Measurements from ENCODE around the gene SPOUT1.

Gene SPOUT1

DNA sequence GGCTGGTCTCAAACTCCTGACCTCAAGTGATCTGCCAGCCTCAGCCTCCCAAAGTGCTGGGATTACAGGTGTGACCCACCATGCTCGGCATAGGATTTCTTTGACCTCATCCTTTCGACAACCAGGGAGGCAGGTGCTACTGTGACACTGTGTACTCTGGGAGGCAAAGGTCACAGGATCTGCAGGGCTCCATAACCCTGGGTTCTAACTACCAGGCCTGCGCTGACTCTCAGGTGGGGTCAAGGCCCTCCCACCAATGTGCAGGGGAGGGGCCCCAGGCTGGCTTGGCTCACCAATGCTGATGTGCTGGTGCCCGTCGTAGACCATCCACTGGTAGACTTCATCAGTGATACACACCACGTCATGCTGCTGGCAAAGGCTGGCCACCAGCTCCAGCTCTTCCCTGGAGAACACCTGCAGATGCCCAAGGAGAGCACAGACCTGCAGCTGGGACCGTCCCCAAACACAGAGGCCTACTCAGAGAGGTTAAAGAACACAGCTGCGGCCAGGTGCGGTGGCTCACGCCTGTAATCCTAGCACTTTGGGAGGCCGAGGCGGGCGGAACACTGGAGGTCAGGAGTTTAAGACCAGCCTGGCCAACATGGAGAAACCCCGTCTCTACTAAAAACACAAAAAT is 7.0 kb upstream of the SPOUT1 start:
- no peak for DNase-seq (ENCODE audit: low read depth in 2 of 2)

DNA sequence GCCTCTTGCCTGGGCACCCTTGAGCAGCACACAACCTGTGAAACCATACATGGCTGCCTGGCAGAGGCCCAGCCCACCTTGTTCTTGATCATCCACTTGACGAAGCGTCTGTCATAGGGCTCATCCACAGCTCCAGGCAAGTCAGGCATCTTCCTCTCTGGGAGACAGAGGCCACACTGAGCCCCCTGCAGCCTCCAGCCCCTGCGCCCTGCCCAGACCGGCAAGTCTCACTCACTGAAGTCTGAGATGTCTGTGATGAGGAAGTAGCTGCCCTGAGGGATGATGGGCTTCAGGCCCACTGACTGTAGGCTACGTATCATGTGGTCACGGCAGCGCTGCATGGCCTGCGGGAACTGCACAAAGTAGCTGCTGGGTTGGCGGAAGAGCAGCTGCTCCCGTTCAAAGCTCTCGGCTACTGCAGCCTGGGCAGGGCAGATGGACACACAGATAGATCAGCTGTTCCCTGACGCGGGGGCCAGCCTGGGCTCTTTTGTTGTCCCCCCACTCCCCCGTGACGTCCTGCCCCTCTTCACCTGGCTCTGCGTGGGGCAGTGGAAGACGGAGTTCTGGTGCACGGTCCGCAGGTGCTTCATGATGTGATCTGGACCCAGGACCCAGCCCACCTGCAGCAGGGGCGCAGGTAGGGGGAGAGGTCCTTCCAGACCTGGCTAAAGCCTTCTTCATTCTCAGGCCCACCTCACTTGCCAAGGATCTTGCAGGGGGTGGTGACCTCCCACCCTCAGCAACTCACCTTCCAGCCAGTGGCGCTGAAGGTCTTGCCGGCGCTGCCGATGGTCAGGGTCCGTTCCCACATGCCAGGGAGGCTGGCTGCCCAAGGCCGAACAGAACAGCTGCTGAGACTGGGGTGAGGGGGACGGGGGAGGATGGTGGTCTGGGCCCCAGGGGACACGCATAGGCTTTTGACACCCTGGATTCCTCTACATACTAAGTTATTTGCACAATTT is 5.9 kb upstream of the SPOUT1 start:
- no peak for DNase-seq (ENCODE audit: low read depth in 2 of 2)

DNA sequence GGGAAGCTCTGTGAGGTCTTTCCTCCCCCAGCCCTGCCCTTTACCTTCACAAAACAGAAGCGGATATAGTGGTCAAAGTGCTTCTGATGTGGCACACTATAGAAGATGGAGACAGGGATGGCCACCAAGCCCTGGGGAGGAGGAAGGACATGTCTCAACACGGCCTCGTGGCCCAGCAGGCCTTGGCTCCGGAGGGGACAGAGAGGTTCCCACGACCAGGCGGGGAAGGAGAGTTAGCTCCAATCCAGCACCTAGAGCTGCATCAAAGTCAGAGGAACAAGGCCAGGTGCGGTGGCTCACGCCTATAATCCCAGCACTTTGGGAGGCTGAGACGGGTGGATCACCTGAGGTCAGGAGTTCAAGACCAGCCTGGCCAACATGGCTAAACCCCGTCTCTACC is 4.1 kb upstream of the SPOUT1 start:
- DNase-seq (ENCODE audit: low read depth in 2 of 2), result no peak

DNA sequence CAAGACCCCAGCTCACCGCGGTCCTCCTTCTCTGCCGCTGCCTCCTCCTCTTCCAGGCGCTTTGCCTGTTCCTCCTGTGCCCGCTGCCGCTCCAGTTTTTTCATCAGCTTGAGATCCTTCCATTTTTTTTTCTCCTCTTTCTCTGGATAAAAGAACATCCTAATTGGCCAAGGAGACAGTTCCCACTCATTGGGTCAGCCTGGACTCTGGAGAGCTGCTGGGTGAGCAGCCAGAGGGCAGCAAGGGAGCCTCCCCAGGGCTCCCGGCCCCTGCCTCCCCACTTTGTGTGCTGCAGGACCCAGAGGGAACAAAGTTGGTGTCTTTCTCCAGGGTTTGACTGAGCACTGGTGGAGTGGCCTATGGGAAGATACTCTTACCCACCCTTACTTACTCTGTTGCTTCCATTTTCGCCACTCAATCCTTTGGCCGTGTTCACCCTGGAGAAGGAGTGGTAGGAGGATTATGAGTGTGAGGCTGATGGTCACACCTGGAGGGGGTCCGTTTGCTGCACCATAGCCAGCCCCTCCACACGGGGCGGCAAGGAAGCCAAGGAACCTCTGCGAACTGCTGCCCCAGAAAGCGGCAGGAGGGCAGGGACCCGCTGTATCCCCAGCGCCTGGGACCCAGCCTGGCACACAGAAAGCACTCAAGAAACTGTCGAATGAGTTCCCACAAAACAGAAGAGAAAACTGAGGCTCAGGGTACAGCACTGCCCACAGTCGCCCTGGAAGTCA is 708 bp downstream of the SPOUT1 start:
- DNase-seq (ENCODE audit: low read depth in 2 of 2), result no peak

DNA sequence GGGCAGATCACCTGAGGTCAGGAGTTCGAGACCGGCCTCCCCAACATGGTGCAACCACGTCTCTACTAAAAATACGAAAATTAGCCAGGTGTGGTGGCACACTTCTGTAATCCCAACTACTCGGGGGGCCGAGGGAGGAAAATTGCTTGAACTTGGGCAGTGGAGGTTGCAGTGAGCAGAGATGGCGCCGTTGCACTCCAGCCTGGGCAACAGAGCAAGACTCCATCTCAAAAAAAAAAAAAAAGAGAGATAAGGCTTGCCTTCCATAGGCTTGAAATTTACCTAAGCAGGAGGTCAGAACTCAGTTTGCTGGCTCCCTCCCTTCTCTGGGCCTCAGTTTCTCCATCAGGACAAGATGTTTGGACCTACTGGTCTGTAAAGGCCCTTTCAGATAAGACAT is 1.3 kb downstream of the SPOUT1 start:
- no peak for DNase-seq (ENCODE audit: low read depth in 2 of 2)

DNA sequence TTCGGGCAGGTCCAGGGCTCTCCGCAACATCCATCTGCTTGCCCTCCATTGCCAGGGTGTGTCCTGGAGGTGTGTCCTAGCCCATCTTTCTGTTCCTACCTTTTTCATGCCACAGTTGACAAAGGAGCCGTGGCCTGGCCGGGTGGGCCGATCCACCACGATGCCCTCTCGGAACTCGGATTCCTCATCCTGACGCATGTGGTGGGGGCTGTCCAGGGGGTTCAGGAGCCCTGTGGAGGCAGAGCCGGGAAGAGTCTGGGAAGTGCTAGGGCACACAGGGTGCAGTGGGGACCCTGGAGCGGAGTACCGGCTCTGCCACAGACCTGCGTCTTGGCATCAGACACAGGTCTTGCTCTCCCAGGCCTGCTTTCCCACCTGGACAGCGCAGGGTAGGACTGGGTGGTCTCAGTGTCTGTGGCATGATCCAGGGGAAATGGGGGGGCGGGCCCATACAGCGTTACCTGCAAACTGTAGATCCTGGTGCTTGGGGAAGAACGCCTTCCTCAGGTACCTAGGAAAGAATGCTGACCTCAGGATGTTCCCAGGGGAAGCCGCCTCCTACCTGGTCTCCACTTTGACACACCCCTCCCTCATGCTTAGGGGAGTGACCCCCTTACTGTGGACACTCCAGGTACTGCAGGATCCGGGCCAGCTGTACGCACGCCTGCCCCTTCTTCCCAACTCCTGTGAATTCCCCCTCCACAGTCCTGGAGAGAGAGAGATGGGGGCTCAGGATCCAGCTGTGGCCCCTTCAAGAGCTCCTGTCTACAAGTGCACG is 3.5 kb downstream of the SPOUT1 start:
- no peak for DNase-seq (ENCODE audit: low read depth in 2 of 2)

DNA sequence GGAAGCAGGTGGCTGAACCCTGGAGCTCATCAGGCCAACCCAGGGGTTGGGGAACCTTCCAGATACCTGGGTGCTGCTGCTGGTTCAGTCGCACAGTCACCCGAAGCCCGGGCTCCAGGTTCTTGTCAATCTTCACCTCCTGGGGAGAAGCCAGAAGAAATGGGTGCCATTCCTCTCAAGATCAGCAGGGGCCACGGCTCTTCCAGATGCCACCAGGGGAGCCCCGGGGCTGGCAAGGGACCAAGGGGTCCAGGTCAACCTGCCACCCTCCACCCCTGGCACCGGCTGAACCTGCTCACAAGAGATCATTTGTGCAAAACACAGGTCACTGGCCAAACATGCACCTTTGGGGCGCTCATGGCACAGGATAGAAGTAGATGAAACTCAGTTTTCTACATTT is 4.7 kb downstream of the SPOUT1 start:
- no peak for DNase-seq (ENCODE audit: low read depth in 2 of 2)

DNA sequence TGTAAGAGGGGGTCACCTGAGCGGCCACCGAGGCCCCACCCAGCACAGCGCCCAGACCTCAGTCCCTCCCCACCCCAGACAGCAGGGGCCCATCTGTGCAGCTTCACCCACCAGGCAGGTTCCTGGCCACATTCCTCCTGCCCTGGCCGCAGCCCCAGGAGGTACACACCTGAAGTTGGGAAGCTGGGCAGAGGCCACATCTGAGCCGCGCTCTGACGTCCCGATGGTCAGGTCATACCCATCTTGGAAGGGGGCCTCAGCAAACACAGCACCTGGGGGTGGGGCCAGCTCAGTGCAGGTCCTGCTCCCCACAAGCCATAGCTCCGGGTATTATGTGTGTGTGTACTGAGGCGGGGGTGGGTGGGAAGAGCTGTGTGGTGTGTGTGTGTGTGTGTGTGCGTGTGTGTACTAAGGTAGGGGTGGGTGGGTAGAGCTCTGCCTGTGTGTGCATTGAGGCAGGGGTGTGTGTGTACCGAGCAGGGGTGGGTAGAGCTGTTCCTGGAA is 5.6 kb downstream of the SPOUT1 start:
- no peak for DNase-seq (ENCODE audit: low read depth in 2 of 2)

DNA sequence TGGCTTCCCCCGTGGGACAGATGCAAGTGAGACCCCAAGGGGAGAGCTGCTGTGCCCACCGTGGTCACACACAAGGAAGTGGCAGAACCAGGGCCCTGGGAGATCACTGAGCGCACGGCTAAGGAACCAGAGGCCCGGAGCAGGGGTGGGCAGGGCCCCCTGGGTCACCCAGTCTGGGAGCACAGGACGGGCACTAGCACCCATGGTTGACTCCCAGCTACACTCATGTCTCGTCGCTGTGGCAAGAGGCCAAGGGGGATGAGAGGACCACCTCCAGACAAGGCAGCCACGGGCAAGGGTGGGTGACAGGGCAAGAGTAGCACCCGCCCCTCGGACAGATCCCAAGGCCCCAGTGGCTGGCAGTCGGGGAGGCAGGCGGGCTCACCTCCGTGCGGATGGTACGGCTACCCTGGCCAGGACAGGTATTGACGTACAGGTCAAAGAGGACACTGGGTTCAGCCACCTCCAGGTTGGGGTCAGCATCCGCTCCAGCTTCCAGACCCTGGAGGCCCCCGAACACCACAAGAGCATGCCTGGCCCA is 6.2 kb downstream of the SPOUT1 start:
- DNase-seq (ENCODE audit: low read depth in 2 of 2), result no peak

DNA sequence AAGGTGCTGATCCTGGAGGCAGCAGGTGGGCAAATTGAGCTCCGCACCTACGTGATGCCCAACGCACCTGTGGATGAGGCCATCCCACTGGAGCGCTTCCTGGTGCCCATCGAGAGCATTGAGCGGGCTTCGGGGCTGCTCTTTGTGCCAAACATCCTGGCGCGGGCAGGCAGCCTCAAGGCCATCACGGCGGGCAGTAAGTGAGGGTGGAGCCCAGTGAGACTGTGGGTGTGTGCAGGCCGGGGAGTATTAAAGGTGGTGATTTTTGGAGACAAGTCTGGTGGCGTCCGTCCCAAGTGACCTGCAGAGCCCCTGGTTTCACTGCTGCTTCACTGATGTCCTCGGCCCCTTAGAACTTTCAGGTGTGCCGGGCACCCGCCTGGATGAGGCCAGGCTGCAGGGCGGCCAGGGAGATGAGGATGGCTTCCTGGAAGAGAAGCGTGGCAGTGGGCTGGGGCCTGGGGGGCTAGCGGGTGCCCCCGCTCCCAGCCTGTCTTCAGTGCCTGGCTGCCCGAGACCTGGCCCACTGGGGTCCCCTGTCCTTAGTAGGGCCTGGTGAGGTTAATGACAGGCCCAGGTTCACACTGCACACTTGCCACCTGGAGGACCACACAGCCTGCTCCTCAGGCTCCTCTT is 7.1 kb downstream of the SPOUT1 start:
- DNase-seq (ENCODE audit: low read depth in 2 of 2), result no peak

DNA sequence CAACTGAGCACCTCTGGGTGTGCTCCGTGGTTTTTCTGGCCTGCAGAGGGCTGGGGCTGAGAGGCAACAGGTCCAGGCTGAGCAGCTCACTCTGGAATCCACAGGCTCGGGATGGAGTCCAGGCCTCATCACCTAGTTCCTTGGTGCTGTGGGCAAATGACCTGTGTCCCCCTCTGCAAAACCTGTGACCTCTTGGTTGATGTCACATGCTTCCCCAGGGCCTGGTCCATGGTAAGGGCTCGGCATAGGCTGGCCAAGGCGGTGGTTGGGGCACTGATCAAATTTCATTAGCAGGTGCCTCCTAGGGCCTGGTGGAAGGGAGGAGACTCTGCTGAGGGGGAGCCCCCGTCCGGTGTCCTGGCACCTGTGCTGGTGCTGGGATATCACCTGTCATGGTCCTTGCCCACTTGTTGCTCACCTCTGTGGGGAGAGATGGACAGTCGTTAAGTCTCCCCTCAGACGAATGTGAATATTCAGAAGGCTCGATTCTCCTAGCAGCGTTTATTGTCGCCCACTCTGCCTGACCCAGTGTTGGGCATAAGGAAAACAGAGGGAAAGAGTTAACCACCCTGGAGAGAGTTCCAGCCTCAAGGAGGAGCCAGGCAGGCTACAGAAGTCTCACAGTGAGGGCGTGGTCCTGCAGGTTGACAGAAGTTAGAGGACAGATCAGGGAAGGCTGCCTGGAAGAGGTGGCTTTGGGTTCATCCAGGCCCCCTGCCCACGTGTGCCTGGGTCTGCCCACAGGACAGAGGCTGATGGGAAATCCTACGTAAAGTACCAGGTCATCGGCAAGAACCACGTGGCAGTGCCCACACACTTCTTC is 7.8 kb downstream of the SPOUT1 start:
- no peak for DNase-seq (ENCODE audit: low read depth in 2 of 2)

DNA sequence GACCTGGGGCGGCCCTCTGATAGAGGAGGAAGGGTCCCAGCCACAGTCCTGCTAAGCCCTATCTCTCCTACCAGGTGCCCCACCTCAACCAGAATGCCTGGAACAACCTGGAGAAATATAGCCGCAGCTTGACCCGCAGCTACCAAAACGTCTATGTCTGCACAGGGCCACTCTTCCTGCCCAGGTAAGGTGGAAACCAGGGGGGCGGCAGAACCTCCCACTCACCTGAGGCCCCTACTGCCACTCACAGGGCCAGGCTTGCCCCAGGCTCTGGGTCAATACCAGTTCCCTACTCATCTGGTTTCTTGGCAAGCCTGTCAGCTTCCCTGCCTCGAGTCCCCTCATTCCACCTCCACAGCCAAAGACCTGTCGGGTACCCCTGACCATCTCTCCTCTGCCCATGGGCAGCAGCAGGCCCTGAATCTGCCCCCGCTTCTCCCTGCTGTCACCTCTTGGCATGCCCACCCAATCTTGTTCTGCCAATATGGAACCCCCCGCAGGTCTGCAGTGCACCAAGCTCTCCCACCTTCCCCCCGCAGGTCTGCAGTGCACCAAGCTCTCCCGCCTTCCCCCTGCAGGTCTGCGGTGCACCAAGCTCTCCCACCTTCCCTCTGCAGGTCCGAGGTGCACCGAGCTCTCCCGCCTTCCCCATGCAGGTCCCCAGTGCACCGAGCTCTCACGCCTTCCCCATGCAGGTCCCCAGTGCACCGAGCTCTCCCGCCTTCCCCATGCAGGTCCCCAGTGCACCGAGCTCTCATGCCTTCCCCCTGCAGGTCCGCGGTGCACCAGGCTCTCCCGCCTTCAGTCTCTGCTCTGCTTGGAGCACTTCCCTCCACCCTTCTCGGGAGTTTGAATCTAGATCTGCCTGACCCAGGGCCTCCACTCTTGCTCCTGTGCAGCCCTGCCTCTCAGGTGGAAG is 8.7 kb downstream of the SPOUT1 start:
- no peak for DNase-seq (ENCODE audit: low read depth in 2 of 2)

DNA sequence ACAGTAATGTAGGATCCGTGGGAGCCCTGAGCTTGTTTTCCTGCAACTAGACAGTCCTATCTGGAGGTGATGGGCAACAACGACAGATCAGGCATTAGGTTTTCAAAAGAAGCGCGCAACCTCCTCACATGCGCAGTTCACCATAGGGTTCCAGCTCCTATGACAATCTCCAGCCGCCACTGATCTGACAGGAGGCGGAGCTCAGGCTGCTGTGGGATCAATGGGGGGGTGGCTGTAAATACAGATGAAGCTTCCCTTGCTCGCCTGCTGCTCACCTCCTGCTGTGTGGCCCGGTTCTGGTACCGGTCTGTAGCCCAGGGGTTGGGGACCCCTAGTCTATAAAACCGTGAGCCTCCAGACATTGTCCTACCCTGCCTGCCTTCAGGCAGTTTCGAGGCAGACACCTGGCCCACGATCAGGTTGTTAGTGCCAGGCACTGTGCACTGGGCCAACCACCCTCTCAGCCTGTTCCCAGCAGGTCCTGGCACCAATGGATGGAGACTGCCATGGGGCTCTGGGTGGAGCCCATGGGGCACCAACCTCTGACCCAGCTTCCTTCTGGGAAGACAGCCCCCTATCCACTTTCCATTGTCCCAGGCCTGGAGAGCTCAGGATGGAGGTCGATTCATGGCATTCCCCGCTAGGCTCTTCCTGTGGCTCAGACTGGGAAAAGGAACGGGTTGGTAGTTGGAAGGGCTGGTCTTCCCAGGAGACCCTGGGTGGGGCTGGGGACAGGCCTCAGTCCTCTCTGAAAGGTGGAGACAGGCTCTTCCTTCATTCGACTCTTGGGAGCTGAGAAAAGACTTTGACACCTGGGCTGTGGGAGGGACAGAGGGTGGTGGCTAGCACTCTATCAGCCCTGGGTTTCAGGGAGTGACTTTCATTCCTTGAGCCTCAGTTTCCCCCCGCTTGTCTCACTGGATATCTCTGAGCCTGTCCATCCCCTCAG is 9.6 kb downstream of the SPOUT1 start:
- no peak for DNase-seq (ENCODE audit: low read depth in 2 of 2)

DNA sequence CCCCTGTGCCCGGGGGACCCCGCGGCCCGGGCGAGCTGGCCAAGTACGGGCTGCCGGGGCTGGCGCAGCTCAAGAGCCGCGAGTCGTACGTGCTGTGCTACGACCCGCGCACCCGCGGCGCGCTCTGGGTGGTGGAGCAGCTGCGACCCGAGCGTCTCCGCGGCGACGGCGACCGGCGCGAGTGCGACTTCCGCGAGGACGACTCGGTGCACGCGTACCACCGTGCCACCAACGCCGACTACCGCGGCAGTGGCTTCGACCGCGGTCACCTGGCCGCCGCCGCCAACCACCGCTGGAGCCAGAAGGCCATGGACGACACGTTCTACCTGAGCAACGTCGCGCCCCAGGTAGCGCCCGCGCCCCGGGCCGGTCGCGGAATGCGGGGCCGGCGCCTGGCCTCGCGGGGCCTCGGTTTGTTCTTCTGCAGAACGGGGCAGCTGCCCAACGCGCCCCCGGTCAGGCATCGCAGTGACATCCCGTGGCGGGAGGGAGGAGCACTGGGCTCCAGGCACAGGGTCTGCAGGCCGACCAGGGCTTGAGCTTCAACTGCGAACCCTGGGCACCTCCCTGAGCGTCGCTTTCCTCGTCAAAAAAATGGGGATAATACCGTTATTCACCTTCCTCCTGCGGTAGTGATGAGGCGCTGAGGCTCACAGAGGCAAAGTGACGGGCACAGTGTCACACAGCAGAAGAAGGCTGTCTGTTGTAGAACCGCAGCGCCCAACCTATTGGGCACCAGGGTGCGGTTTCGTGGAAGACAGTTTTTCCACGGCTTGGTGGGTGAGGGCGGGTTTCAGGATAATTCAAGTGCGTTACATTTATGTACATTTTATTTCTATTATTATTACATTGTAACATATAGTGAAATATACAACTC is 10.5 kb downstream of the SPOUT1 start:
- peak in 1 of 2 donors; percentile 13 for DNase-seq (ENCODE audit: low read depth in 2 of 2)

DNA sequence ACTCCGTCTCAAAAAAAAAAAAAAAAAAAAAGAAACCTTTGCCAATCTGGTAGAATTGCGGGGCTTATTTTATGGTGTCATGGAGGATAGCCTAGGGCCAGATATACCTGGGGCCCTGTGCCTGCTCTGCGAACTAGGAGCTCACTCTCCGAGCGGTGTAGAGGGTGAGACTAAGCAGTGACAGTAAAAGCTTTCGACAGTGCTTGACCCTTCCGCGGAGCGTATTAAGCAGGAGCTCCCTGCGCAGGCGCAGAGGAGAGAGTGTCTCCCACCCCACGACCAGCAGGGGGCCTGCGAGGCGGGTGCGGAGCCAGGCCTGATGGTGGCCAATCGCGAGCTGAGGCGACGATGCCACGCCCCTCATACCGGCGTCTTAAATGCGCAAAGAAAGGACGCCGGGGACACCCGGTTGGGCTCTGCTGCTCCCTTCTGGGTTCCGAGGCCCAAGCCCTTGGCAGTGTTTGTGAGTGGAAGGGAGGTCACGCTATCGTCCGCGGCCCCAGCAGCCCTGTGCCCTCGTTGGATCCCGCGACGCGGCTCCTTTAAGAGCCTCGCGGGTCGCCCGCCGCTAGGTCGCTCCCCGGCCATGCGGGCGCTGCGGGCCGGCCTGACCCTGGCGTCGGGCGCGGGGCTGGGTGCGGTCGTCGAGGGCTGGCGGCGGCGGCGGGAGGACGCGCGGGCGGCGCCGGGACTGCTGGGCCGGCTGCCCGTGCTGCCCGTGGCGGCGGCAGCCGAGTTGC is 11.3 kb downstream of the SPOUT1 start, which contains the start of gene ENDOG:
Gene ENDOG, plus strand, starts transcription at position 402 of the 740 bp plus-strand sequence. Its CDS starts 185 bp downstream, at position 587.
- DNase-seq (ENCODE audit: low read depth in 2 of 2), result peak; percentile 94 to 96

DNA sequence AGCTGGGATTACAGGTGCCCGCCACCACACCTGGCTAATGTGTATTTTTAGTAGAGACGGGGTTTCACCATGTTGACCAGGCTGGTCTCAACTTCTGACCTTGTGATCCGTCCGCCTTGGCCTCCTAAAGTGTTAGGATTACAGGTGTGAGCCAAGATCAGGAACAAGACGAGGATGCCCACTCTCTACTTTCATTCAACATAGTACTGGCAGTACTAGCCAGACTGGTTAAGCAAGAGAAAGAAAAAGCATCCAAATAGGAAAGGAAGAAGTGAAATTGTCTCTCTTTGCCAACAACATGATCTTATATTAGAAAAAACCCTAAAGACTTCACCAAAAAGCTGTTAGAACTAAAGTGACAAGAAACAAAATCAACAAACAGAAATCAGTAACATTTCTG is 18.7 kb downstream of the SPOUT1 start:
- no peak for DNase-seq (ENCODE audit: low read depth in 2 of 2)

Data from stimulated activated CD8-positive, alpha-beta memory T cell treated with anti-CD3 and anti-CD28 coated beads, Interleukin-7, amount 100 ng/mL, for 1 hour (primary cell).